Measurements from ENCODE around the gene OBSL1. TPM values are rescaled to one million over a fixed set of nuclear protein-coding genes. Genes with fewer than 3 reads are reported as not detected.

OBSL1 gene
- total RNA-seq, 1 donor, result 0.52 TPM

GRCh38 chr2:219563271-219563928 is 7.9 kb downstream of the OBSL1 start:
- H3K4me3 ChIP-seq (ENCODE audit: low read length), result no peak overlapping the region
- no peaks in the 10 kb centered on the region for H3K27me3 ChIP-seq (ENCODE audit: insufficient read depth, low read length)
- no peaks in the 10 kb centered on the region for H3K4me1 ChIP-seq (ENCODE audit: insufficient read depth, low read length)
- no peaks in the 10 kb centered on the region for H3K9me3 ChIP-seq (ENCODE audit: low read depth, low read length)

- H3K4me1 ChIP-seq (ENCODE audit: insufficient read depth, low read length), result no peaks in the 10 kb centered on the region
- H3K9me3 ChIP-seq (ENCODE audit: low read depth, low read length), result no peaks in the 10 kb centered on the region
- no peak overlapping the region for H3K4me3 ChIP-seq (ENCODE audit: low read length)
- no peaks in the 10 kb centered on the region for H3K27me3 ChIP-seq (ENCODE audit: insufficient read depth, low read length)
Measured at GRCh38 chr2:219562049-219563020, 9.0 kb downstream of the OBSL1 start.

GRCh38 chr2:219561179-219562048 is 9.9 kb downstream of the OBSL1 start:
- no peaks in the 10 kb centered on the region for H3K9me3 ChIP-seq (ENCODE audit: low read depth, low read length)
- H3K4me3 ChIP-seq (ENCODE audit: low read length), result no peak overlapping the region
- H3K4me1 ChIP-seq (ENCODE audit: insufficient read depth, low read length), result no peaks in the 10 kb centered on the region
- no peaks in the 10 kb centered on the region for H3K27me3 ChIP-seq (ENCODE audit: insufficient read depth, low read length)

GRCh38 chr2:219560893-219561178 is 10.5 kb downstream of the OBSL1 start:
- Histone ChIP-seq H3K4me1 (ENCODE audit: insufficient read depth, low read length) (no peaks in the 10 kb centered on the region), H3K27me3 (ENCODE audit: insufficient read depth, low read length) (no peaks in the 10 kb centered on the region), H3K4me3 (ENCODE audit: low read length) (no peak overlapping the region), H3K9me3 (ENCODE audit: low read depth, low read length) (no peaks in the 10 kb centered on the region)

GRCh38 chr2:219560037-219560892 is 11.1 kb downstream of the OBSL1 start:
- Histone ChIP-seq H3K27me3 (ENCODE audit: insufficient read depth, low read length) (no peaks in the 10 kb centered on the region), H3K4me1 (ENCODE audit: insufficient read depth, low read length) (no peaks in the 10 kb centered on the region), H3K4me3 (ENCODE audit: low read length) (no peak overlapping the region), H3K9me3 (ENCODE audit: low read depth, low read length) (no peaks in the 10 kb centered on the region)

GRCh38 chr2:219559156-219559915 is 12.0 kb downstream of the OBSL1 start:
- H3K9me3 ChIP-seq (ENCODE audit: low read depth, low read length), result no peaks in the 10 kb centered on the region
- peaks cover 3% of the 10 kb centered on the region for H3K27me3 ChIP-seq (ENCODE audit: insufficient read depth, low read length)

GRCh38 chr2:219557791-219558785 is 13.3 kb downstream of the OBSL1 start:
- peaks cover 15% of the 10 kb centered on the region for H3K27me3 ChIP-seq (ENCODE audit: insufficient read depth, low read length)
- peaks cover 1% of the 10 kb centered on the region for H3K4me1 ChIP-seq (ENCODE audit: insufficient read depth, low read length)
- H3K4me3 ChIP-seq (ENCODE audit: low read length), result no peak overlapping the region
- H3K9me3 ChIP-seq (ENCODE audit: low read depth, low read length), result no peaks in the 10 kb centered on the region

More at GRCh38 chr2:219559156-219559915, 12.0 kb downstream of the OBSL1 start:
- Histone ChIP-seq H3K4me3 (ENCODE audit: low read length) (no peak overlapping the region), H3K4me1 (ENCODE audit: insufficient read depth, low read length) (no peaks in the 10 kb centered on the region)

- Histone ChIP-seq H3K4me1 (ENCODE audit: insufficient read depth, low read length) (peaks cover 7% of the 10 kb centered on the region), H3K9me3 (ENCODE audit: low read depth, low read length) (no peaks in the 10 kb centered on the region), H3K27me3 (ENCODE audit: insufficient read depth, low read length) (peaks cover 21% of the 10 kb centered on the region), H3K4me3 (ENCODE audit: low read length) (no peak overlapping the region)
Measured at GRCh38 chr2:219557320-219557719, 14.0 kb downstream of the OBSL1 start.

- H3K4me1 ChIP-seq (ENCODE audit: insufficient read depth, low read length), result peaks cover 12% of the 10 kb centered on the region
- H3K9me3 ChIP-seq (ENCODE audit: low read depth, low read length), result no peaks in the 10 kb centered on the region
- no peak overlapping the region for H3K4me3 ChIP-seq (ENCODE audit: low read length)
- peaks cover 26% of the 10 kb centered on the region for H3K27me3 ChIP-seq (ENCODE audit: insufficient read depth, low read length)
Measured at GRCh38 chr2:219556413-219556812, 14.9 kb downstream of the OBSL1 start.

- H3K27me3 ChIP-seq (ENCODE audit: insufficient read depth, low read length), result peaks cover 26% of the 10 kb centered on the region
- H3K4me3 ChIP-seq (ENCODE audit: low read length), result no peak overlapping the region
Measured at GRCh38 chr2:219555956-219556355, 15.4 kb downstream of the OBSL1 start.

GRCh38 chr2:219554350-219554749 is 17.0 kb downstream of the OBSL1 start:
- H3K9me3 ChIP-seq (ENCODE audit: low read depth, low read length), result no peaks in the 10 kb centered on the region
- peaks cover 29% of the 10 kb centered on the region for H3K27me3 ChIP-seq (ENCODE audit: insufficient read depth, low read length)
- H3K4me1 ChIP-seq (ENCODE audit: insufficient read depth, low read length), result peaks cover 12% of the 10 kb centered on the region
- no peak overlapping the region for H3K4me3 ChIP-seq (ENCODE audit: low read length)

More at GRCh38 chr2:219555956-219556355, 15.4 kb downstream of the OBSL1 start:
- no peaks in the 10 kb centered on the region for H3K9me3 ChIP-seq (ENCODE audit: low read depth, low read length)
- peaks cover 12% of the 10 kb centered on the region for H3K4me1 ChIP-seq (ENCODE audit: insufficient read depth, low read length)

GRCh38 chr2:219553463-219553963 is 17.8 kb downstream of the OBSL1 start:
- H3K4me3 ChIP-seq (ENCODE audit: low read length), result no peak overlapping the region
- H3K27me3 ChIP-seq (ENCODE audit: insufficient read depth, low read length), result peaks cover 29% of the 10 kb centered on the region
- peaks cover 12% of the 10 kb centered on the region for H3K4me1 ChIP-seq (ENCODE audit: insufficient read depth, low read length)
- H3K9me3 ChIP-seq (ENCODE audit: low read depth, low read length), result no peaks in the 10 kb centered on the region

GRCh38 chr2:219553168-219553417 is 18.2 kb downstream of the OBSL1 start:
- Histone ChIP-seq H3K27me3 (ENCODE audit: insufficient read depth, low read length) (peaks cover 29% of the 10 kb centered on the region), H3K4me3 (ENCODE audit: low read length) (no peak overlapping the region), H3K9me3 (ENCODE audit: low read depth, low read length) (no peaks in the 10 kb centered on the region), H3K4me1 (ENCODE audit: insufficient read depth, low read length) (peaks cover 12% of the 10 kb centered on the region)
